IPS DF 6.9 (cell line): ENCODE measurements around the gene ANXA5.

Experiments
- DNase-seq: peaks from one replicate; pipeline ENCODE4 v3.0.0-alpha.2; 2013; ENCODE audit warnings: low read depth, low spot score
- H3K27ac ChIP-seq: one replicate; pipeline ENCODE4 v1.5.1; 2013; ENCODE audit warnings: low read length, control low read depth
- H3K27me3 ChIP-seq: 2 replicates; pipeline ENCODE4 v1.6.1; 2013; ENCODE audit warnings: mild to moderate bottlenecking, low read length; ENCODE audit not compliant: control insufficient read depth, insufficient read depth
- H3K36me3 ChIP-seq: 2 replicates; pipeline ENCODE4 v1.6.1; 2013; ENCODE audit warnings: low read length; ENCODE audit not compliant: control insufficient read depth, insufficient read depth
- H3K4me1 ChIP-seq: 2 replicates; pipeline ENCODE4 v1.6.1; 2013; ENCODE audit warnings: low read length; ENCODE audit not compliant: control insufficient read depth, insufficient read depth
- H3K4me3 ChIP-seq: 2 replicates; pipeline ENCODE4 v1.5.1; 2013; ENCODE audit warnings: mild to moderate bottlenecking, low read length
- H3K9me3 ChIP-seq: 2 replicates; pipeline ENCODE4 v1.6.1; 2013; ENCODE audit warnings: low read length, inconsistent platforms; ENCODE audit not compliant: control insufficient read depth, insufficient read depth
- WGBS: extraction: QIAGEN DNeasy Blood & Tissue Kit; methylation state at CpG from one replicate; pipeline ENCODE4 v1.1.7; 2013; ENCODE audit warnings: mixed read lengths, missing lambda C conversion rate; ENCODE audit not compliant: insufficient read length, insufficient coverage; 5-methylcytosine and 5-hydroxymethylcytosine counted together

ANXA5 gene

GRCh38 chr4:121651597-121651996 is 45.2 kb downstream of the ANXA5 start:
- WGBS, result 100% methylated on average over 1 of the region's 5 CpGs
- H3K27ac ChIP-seq, result no peak overlapping the region
- DNase-seq, result no peak
- no peak overlapping the region for H3K4me3 ChIP-seq
- H3K9me3 ChIP-seq, result no peaks in the 10 kb centered on the region
- no peaks in the 10 kb centered on the region for H3K4me1 ChIP-seq
- H3K27me3 ChIP-seq, result no peaks in the 10 kb centered on the region
- no peaks in the 10 kb centered on the region for H3K36me3 ChIP-seq

GRCh38 chr4:121650741-121651140 is 46.0 kb downstream of the ANXA5 start:
- no peak for DNase-seq
- H3K4me3 ChIP-seq, result no peak overlapping the region
- no CpG with 5 or more reads among the region's 2 CpGs for WGBS
- H3K27ac ChIP-seq, result no peak overlapping the region
- no peaks in the 10 kb centered on the region for H3K36me3 ChIP-seq
- H3K4me1 ChIP-seq, result no peaks in the 10 kb centered on the region
- H3K27me3 ChIP-seq, result no peaks in the 10 kb centered on the region
- H3K9me3 ChIP-seq, result no peaks in the 10 kb centered on the region

- H3K4me1 ChIP-seq, result no peaks in the 10 kb centered on the region
- H3K4me3 ChIP-seq, result no peak overlapping the region
- H3K9me3 ChIP-seq, result no peaks in the 10 kb centered on the region
- no CpG with 5 or more reads among the region's 3 CpGs for WGBS
- no peak overlapping the region for H3K27ac ChIP-seq
- DNase-seq, result no peak
- H3K27me3 ChIP-seq, result no peaks in the 10 kb centered on the region
- H3K36me3 ChIP-seq, result no peaks in the 10 kb centered on the region
These were observed 48.3 kb downstream of the ANXA5 start for GRCh38 chr4:121648516-121648915.

- no peaks in the 10 kb centered on the region for H3K9me3 ChIP-seq
- no peak overlapping the region for H3K4me3 ChIP-seq
- no peak overlapping the region for H3K27ac ChIP-seq
- no CpG with 5 or more reads among the region's 8 CpGs for WGBS
- H3K4me1 ChIP-seq, result no peaks in the 10 kb centered on the region
- H3K36me3 ChIP-seq, result no peaks in the 10 kb centered on the region
- H3K27me3 ChIP-seq, result no peaks in the 10 kb centered on the region
- DNase-seq, result no peak
These were observed 53.7 kb downstream of the ANXA5 start for GRCh38 chr4:121642876-121643585.

DNA sequence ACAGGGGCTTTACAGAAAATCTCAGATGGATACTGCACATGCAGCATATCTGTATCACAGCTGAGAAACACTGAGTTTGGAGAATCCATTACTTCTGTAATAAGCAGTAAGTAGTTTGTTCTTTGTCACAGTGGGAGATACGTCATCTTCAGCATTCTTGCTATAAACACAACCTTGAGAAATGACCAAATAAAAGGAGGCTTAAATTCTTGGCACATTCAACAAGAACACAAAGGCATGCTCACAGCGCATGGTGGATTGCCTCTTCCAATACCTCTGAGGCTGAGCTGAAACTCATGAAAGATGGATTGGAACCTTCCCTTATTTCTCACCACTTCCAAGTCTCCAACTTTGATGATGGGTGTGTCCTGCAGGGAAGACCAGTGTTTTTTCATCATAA is 54.5 kb downstream of the ANXA5 start:
- H3K4me1 ChIP-seq, result no peaks in the 10 kb centered on the region
- no peaks in the 10 kb centered on the region for H3K27me3 ChIP-seq
- H3K36me3 ChIP-seq, result no peaks in the 10 kb centered on the region
- no peaks in the 10 kb centered on the region for H3K9me3 ChIP-seq
- no peak overlapping the region for H3K27ac ChIP-seq
- no CpG with 5 or more reads among the region's 2 CpGs for WGBS
- DNase-seq, result no peak
- H3K4me3 ChIP-seq, result no peak overlapping the region

DNA sequence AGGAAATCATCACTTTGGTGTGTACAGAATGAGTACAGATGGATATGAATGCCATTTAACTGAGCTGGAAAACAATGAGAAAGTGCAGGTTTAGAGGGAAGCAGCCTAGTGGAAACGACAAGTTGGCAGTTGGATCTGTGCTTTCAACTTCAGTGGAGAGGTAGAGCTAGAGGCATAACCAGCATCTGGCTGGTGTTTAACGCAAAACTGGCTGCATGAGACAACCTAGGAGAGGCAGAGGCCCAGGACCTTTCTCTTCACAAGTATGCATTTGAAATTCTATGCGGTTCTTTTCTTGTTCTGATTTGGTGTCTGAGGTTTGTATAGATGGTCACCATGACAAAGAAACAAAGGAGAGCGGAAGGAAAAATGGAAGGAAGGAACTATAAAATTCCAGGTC is 63.1 kb downstream of the ANXA5 start:
- H3K9me3 ChIP-seq, result no peaks in the 10 kb centered on the region
- no peak overlapping the region for H3K4me3 ChIP-seq
- peaks cover 2% of the 10 kb centered on the region; the same call in 1 of the 2 replicates for H3K4me1 ChIP-seq
- no peaks in the 10 kb centered on the region for H3K36me3 ChIP-seq
- no peak for DNase-seq
- no CpG with 5 or more reads among the region's 4 CpGs for WGBS
- no peaks in the 10 kb centered on the region for H3K27me3 ChIP-seq
- H3K27ac ChIP-seq, result no peak overlapping the region

DNA sequence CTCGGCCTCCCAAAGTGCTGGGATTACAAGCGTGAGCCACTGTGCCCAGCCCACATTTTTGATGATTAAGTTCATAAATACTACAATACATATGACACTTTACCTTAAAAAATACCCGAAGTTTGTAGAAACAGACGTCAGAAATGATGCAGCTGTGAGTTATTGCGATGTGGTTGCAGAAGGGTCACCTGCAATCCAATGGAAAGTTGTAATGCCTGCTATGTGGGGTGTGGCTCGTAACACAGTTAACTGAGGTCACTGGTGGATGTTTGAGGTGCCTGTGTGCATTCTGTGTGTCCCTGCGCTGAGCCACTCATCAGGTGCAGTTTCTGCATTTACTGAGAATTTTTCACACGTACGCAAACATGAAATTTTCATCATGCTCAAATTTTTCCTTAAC is 64.1 kb downstream of the ANXA5 start:
- H3K27ac ChIP-seq, result no peak overlapping the region
- no peak overlapping the region for H3K4me3 ChIP-seq
- no peaks in the 10 kb centered on the region for H3K9me3 ChIP-seq
- DNase-seq, result no peak
- no peaks in the 10 kb centered on the region for H3K36me3 ChIP-seq
- no peaks in the 10 kb centered on the region for H3K27me3 ChIP-seq
- H3K4me1 ChIP-seq, result peaks cover 2% of the 10 kb centered on the region; the same call in 1 of the 2 replicates
- no CpG with 5 or more reads among the region's 9 CpGs for WGBS
